ENCODE measurements around the gene TBX3.
"Not testable (repeated sequence)": the region's sequence is repeated elsewhere in the genome, so short reads cannot be mapped to it uniquely, and the experiment has no call there.

The TBX3 gene

GRCh38 chr12:114684098-114684869 lies at the start of gene TBX3:
Gene TBX3, minus strand, starts transcription at chr12:114684175. Its CDS starts 975 bp downstream, at chr12:114683200.
- in situ Hi-C loops (cut with MboI; ENCODE audit: low sequenced_read_pairs) = no loop called here

GRCh38 chr12:114732426-114733030 lies 48.6 kb upstream of the TBX3 start:
- in situ Hi-C loops (cut with MboI; ENCODE audit: low sequenced_read_pairs) = no loop called here

GRCh38 chr12:114729731-114730130 lies 45.8 kb upstream of the TBX3 start:
- in situ Hi-C loops (cut with MboI; ENCODE audit: low sequenced_read_pairs) = no loop called here

- in situ Hi-C loops (cut with MboI; ENCODE audit: low sequenced_read_pairs) = no loop called here
These were observed 42.2 kb upstream of the TBX3 start for GRCh38 chr12:114726092-114726710.

GRCh38 chr12:114722176-114722575 lies 38.2 kb upstream of the TBX3 start:
- in situ Hi-C loops (cut with MboI; ENCODE audit: low sequenced_read_pairs) = not testable (repeated sequence)

- in situ Hi-C loops (cut with MboI; ENCODE audit: low sequenced_read_pairs) = no loop called here
These were observed 37.3 kb upstream of the TBX3 start for GRCh38 chr12:114721266-114721665.

GRCh38 chr12:114713466-114714215 lies 29.7 kb upstream of the TBX3 start:
- in situ Hi-C loops (cut with MboI; ENCODE audit: low sequenced_read_pairs) = no loop called here

- in situ Hi-C loops (cut with MboI; ENCODE audit: low sequenced_read_pairs) = no loop called here
These were observed 27.7 kb upstream of the TBX3 start for GRCh38 chr12:114711689-114712152.

- in situ Hi-C loops (cut with MboI; ENCODE audit: low sequenced_read_pairs) = no loop called here
These were observed 26.2 kb upstream of the TBX3 start for GRCh38 chr12:114710151-114710550.

GRCh38 chr12:114709112-114709511 lies 25.1 kb upstream of the TBX3 start:
- in situ Hi-C loops (cut with MboI; ENCODE audit: low sequenced_read_pairs) = no loop called here

- in situ Hi-C loops (cut with MboI; ENCODE audit: low sequenced_read_pairs) = not testable (repeated sequence)
These were observed 24.6 kb upstream of the TBX3 start for GRCh38 chr12:114708598-114708997.

- in situ Hi-C loops (cut with MboI; ENCODE audit: low sequenced_read_pairs) = no loop called here
These were observed 20.1 kb upstream of the TBX3 start for GRCh38 chr12:114704096-114704495.

- in situ Hi-C loops (cut with MboI; ENCODE audit: low sequenced_read_pairs) = no loop called here
These were observed 19.1 kb upstream of the TBX3 start for GRCh38 chr12:114703060-114703493.

GRCh38 chr12:114702462-114702861 lies 18.5 kb upstream of the TBX3 start:
- in situ Hi-C loops (cut with MboI; ENCODE audit: low sequenced_read_pairs) = no loop called here

GRCh38 chr12:114701553-114701952 lies 17.6 kb upstream of the TBX3 start:
- in situ Hi-C loops (cut with MboI; ENCODE audit: low sequenced_read_pairs) = no loop called here

GRCh38 chr12:114701104-114701414 lies 17.1 kb upstream of the TBX3 start:
- in situ Hi-C loops (cut with MboI; ENCODE audit: low sequenced_read_pairs) = no loop called here

- in situ Hi-C loops (cut with MboI; ENCODE audit: low sequenced_read_pairs) = no loop called here
These were observed 16.6 kb upstream of the TBX3 start for GRCh38 chr12:114700392-114701103.

- in situ Hi-C loops (cut with MboI; ENCODE audit: low sequenced_read_pairs) = no loop called here
These were observed 14.7 kb upstream of the TBX3 start for GRCh38 chr12:114698566-114699163.

GRCh38 chr12:114697741-114698565 lies 14.0 kb upstream of the TBX3 start:
- in situ Hi-C loops (cut with MboI; ENCODE audit: low sequenced_read_pairs) = no loop called here

Data from HL-60/S4 (cell line).